Lung (tissue), 12 donors: Measurements from ENCODE around the gene SPATS2. TPM values are rescaled to one million over a fixed set of nuclear protein-coding genes. Genes with fewer than 3 reads are reported as not detected.

ENCODE experiments used
- ATAC-seq: fragments of 200-7000 bp; cut with Tn5 transposase; one replicate; pipeline ENCODE4 v1.9.1; 2020; ENCODE audit warnings: moderate number of reproducible peaks; ENCODE audit not compliant: insufficient read depth, low FRiP score
- DNase-seq, 3 donors: peaks; one replicate each; pipeline ENCODE4 v3.0.0-alpha.2; 2013 to 2017
- H3K27ac ChIP-seq, 2 donors: one replicate each; pipeline ENCODE4 v1.5.1; 2013; ENCODE audit warnings: mild to moderate bottlenecking in 2 of 2, moderate library complexity in 2 of 2, control low read depth in 1 of 2, inconsistent platforms in 1 of 2, low read depth in 1 of 2, low read length in 1 of 2
- H3K27me3 ChIP-seq, 3 donors: one replicate each; pipeline ENCODE4 v1.5.1; 2013; ENCODE audit warnings: low read length in 2 of 3; ENCODE audit not compliant: control insufficient read depth in 3 of 3, insufficient read depth in 3 of 3
- H3K36me3 ChIP-seq, 4 donors: one replicate each; pipeline ENCODE4 v1.5.1; 2013; ENCODE audit warnings: low read length in 4 of 4, mild to moderate bottlenecking in 1 of 4, moderate library complexity in 1 of 4; ENCODE audit not compliant: control insufficient read depth in 4 of 4, insufficient read depth in 4 of 4
- H3K4me1 ChIP-seq, 5 donors: one replicate each; pipeline ENCODE4 v1.5.1; 2013; ENCODE audit warnings: low read length in 5 of 5, mild to moderate bottlenecking in 2 of 5, moderate library complexity in 1 of 5; ENCODE audit not compliant: control insufficient read depth in 5 of 5, insufficient read depth in 5 of 5
- H3K4me3 ChIP-seq: one replicate; pipeline ENCODE4 v1.5.1; 2013; ENCODE audit warnings: mild to moderate bottlenecking, control low read depth, moderate library complexity
- H3K9ac ChIP-seq, 2 donors: one replicate each; pipeline ENCODE4 v1.5.1; 2013; ENCODE audit warnings: low read length in 2 of 2, control low read depth in 1 of 2; ENCODE audit not compliant: insufficient read depth in 1 of 2
- H3K9me3 ChIP-seq, 4 donors: one replicate each; pipeline ENCODE4 v1.5.1; 2013; ENCODE audit warnings: low read length in 3 of 4, mild to moderate bottlenecking in 1 of 4, moderate library complexity in 1 of 4; ENCODE audit not compliant: control insufficient read depth in 4 of 4, insufficient read depth in 3 of 4
- CTCF ChIP-seq: IDR thresholded peaks from 2 replicates; pipeline ENCODE4 v1.5.1; 2012; ENCODE audit warnings: mild to moderate bottlenecking; ENCODE audit errors: control extremely low read depth, extremely low read depth
- WGBS, 2 donors: extraction: QIAGEN DNeasy Blood & Tissue Kit; methylation state at CpG; one replicate each; pipeline ENCODE4 v1.1.7; 2013; 5-methylcytosine and 5-hydroxymethylcytosine counted together
- polyA plus RNA-seq, 2 donors: library from polyadenylated mRNA; stranded (reverse); fragments of 200-250 nt; gene quantifications; one replicate each; pipeline ENCODE4 v1.2.1, GENCODE V29; 2013
- total RNA-seq, 2 donors: library from RNA; depleted of rRNA in 1 of 2; stranded (reverse); fragments of >200 nt in 1 of 2; gene quantifications; one replicate each; pipeline ENCODE4 v1.2.1, GENCODE V29; 2014 to 2021
- donor health status: control.
- donor health status: control.
- donor health status: Bipolar disorder and iron deficiency.
- donor health status: healthy.
- donor health status: DM: yes; HTN: yes; CAD: no.

SPATS2 gene
- total and polyA plus RNA-seq, 4 donors = 6.6 to 48.8 (median 10.0) TPM

DNA sequence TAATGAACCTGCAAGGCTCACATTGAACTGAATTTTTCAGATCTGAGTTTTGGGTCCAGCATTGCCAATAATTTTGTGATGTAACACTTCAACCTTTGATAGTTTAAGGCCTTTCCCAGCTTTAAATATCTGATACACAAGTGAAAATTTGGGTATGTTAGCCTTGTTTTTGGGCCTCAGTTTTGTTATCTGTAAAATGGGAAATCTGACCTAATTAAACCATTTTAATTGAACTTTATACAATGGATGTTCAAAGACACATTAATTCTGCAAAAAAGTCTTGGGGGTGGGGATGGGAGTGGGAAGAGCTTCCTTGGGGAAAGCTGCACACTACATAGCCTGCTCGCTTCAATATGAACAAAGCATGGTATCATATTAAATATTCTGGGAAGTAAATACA lies 5.2 kb upstream of the SPATS2 start:
- WGBS, 2 donors = 98 to 100% methylated on average over 1 of the region's 1 CpG
- ATAC-seq (no peak), DNase-seq (no peak)
- Histone ChIP-seq H3K4me3 (no peak overlapping the region), H3K27ac (no peak overlapping the region), H3K36me3 (no peaks in the 10 kb centered on the region), H3K9me3 (no peaks in the 10 kb centered on the region), H3K9ac (no peak overlapping the region), H3K27me3 (no peaks in the 10 kb centered on the region), H3K4me1 (peaks cover 0 to 6% (median 0%) of the 10 kb centered on the region in 5 donors)
- TF ChIP-seq CTCF = no peak

DNA sequence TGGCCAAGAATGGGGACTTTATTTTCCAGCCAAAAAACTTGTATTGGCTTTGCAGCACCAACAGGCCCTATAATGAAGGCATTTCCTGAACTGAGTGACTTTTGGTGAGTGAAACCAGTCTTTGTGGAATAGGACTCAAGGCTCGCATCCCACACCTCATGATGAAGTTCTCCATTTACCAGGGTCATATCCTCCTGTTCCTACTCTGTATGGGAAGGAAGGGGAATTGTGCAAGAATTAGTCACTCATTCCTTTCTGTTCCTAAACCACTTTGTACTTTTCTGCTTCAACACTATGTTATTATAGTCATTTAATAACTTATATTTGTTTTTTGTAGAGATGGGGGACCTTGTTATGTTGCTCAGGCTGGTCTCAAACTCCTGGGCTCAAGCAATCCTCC lies 2.3 kb upstream of the SPATS2 start:
- TF ChIP-seq CTCF = no peak
- H3K9ac ChIP-seq = no peak overlapping the region
- H3K27me3 ChIP-seq = no peaks in the 10 kb centered on the region
- 25 to 68% methylated on average over 1 of the region's 1 CpG for WGBS, 2 donors
- no peak overlapping the region for H3K27ac ChIP-seq
- no peaks in the 10 kb centered on the region for H3K9me3 ChIP-seq
- peaks cover 0 to 16% (median 5%) of the 10 kb centered on the region in 5 donors for H3K4me1 ChIP-seq
- no peak for DNase-seq
- H3K36me3 ChIP-seq = no peaks in the 10 kb centered on the region
- no peak overlapping the region for H3K4me3 ChIP-seq
- no peak for ATAC-seq

DNA sequence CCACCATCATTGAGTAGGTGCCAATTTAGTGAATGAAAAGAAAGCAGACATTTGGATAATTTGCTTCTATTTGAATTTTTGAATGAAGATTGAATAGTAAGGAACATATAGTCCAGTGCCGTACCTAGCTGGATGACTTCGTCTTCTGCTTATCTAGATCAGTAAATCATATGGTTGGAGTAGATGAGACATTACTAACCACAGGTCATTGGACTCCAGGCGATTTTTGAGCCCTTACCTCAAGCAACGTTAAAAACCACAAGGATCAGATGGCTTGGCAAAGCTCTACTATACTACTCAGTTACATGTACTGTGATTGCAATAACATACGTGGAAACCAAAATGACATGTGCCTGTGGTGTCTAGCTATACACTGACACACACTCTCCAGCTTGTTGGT lies 1.7 kb upstream of the SPATS2 start:
- Histone ChIP-seq H3K4me3 (no peak overlapping the region), H3K36me3 (no peaks in the 10 kb centered on the region), H3K27me3 (no peaks in the 10 kb centered on the region), H3K9me3 (no peaks in the 10 kb centered on the region), H3K9ac (no peak overlapping the region), H3K27ac (no peak overlapping the region), H3K4me1 (peaks cover 0 to 19% (median 5%) of the 10 kb centered on the region in 5 donors)
- DNase-seq = no peak
- no peak for TF ChIP-seq CTCF
- WGBS, 2 donors = 58 to 69% methylated on average over 5 of the region's 5 CpGs
- ATAC-seq = no peak

- no peak for TF ChIP-seq CTCF
- Histone ChIP-seq H3K36me3 (no peaks in the 10 kb centered on the region), H3K4me1 (peaks cover 0 to 19% (median 5%) of the 10 kb centered on the region in 5 donors), H3K9ac (peak overlapping the region; percentile 34 to 56), H3K9me3 (no peaks in the 10 kb centered on the region), H3K27me3 (no peaks in the 10 kb centered on the region), H3K4me3 (peak overlapping the region; percentile 83), H3K27ac (peak overlapping the region; percentile 92 to 98)
- peak; percentile 9 for ATAC-seq
- no peak for DNase-seq
- 8 to 19% methylated on average over 35 to 38 of the region's 38 CpGs for WGBS, 2 donors
Measured at GRCh38 chr12:49366096-49366651, 1.1 kb upstream of the SPATS2 start.
